Peyer's patch (tissue), 4 donors: ENCODE results near the gene ELMO1.

ENCODE experiments used
- CTCF ChIP-seq, 6 experiments: fragments of 450-650 bp in 4 of 6; fragments of 200-600 bp in 2 of 6; sonication (generic) in 1 of 6; IDR thresholded peaks; one replicate each; pipeline ENCODE4 v1.5.1; 2017 to 2019; ENCODE audit warnings: antibody characterized with exemption in 6 of 6, mild to moderate bottlenecking in 3 of 6, moderate library complexity in 1 of 6
- POLR2A ChIP-seq, 2 donors: fragments of 450-650 bp; IDR thresholded peaks; one replicate each; pipeline ENCODE4 v1.5.1; 2017; ENCODE audit warnings: antibody characterized with exemption in 2 of 2, mild to moderate bottlenecking in 2 of 2, moderate library complexity in 2 of 2

DNA sequence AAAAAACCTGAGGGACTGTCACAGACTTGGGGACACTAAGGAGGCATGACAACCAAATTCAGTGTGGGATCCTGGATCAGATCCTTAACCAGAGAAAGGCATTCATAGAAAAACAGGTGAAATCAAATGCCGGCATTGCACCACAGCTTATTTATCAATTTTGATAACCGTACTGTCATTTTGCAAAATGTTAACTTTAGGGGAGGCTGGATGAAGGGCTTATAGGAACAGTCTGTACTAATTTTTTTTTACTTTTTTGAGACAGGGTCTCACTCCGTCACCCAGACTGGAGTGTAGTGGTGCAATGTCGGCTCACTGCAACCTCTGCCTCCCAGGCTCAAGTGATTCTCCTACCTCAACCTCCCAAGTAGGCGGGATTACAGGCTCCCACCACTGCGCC is 217.1 kb downstream of the ELMO1 start:
- TF ChIP-seq CTCF (IDR thresholded peaks at IDR 0.05) (no peak), POLR2A (IDR thresholded peaks at IDR 0.05) (no peak)
